Prostate gland (tissue), 2 donors: ENCODE measurements around the gene MEGF10. TPM values are rescaled to one million over a fixed set of nuclear protein-coding genes. Genes with fewer than 3 reads are reported as not detected.

ENCODE experiments used
- DNase-seq: peaks from one replicate; pipeline ENCODE4 v3.0.0-alpha.2; 2019; ENCODE audit warnings: low spot score
- H3K27ac ChIP-seq, 2 donors: fragments of 200-600 bp; sonication (generic); 2 replicates each; pipeline ENCODE4 v1.5.1; 2017 to 2019
- H3K27me3 ChIP-seq: fragments of 200-600 bp; sonication (generic); replicated peaks from 2 replicates; pipeline ENCODE4 v1.5.1; 2019; ENCODE audit not compliant: insufficient read depth
- H3K36me3 ChIP-seq, 2 donors: fragments of 200-600 bp; sonication (generic); 1 replicate in 1 of 2; 2 replicates in 1 of 2; pipeline versions ENCODE4 v1.5.1 to v1.8.1; 2017 to 2019
- H3K4me1 ChIP-seq: fragments of 200-600 bp; sonication (generic); replicated peaks from 2 replicates; pipeline ENCODE4 v1.5.1; 2019
- H3K4me3 ChIP-seq, 2 donors: fragments of 200-600 bp; sonication (generic); 2 replicates each; pipeline ENCODE4 v1.5.1; 2017 to 2019
- H3K9me3 ChIP-seq: fragments of 200-600 bp; sonication (generic); 2 replicates; pipeline ENCODE4 v1.5.1; 2017
- CTCF ChIP-seq, 4 experiments: fragments of 200-600 bp in 2 of 4; fragments of 450-650 bp in 2 of 4; sonication (generic) in 2 of 4; IDR thresholded peaks; 1 replicate in 3 of 4; 2 replicates in 1 of 4; pipeline ENCODE4 v1.5.1; 2016 to 2019; ENCODE audit warnings: antibody characterized with exemption in 4 of 4, mild to moderate bottlenecking in 2 of 4, moderate library complexity in 2 of 4
- POLR2A ChIP-seq: fragments of 450-650 bp; IDR thresholded peaks from one replicate; pipeline ENCODE4 v1.6.1; 2016; ENCODE audit warnings: antibody characterized with exemption, mild to moderate bottlenecking
- POLR2AphosphoS5 ChIP-seq: sonication (generic); formaldehyde crosslinking; IDR thresholded peaks from one replicate; pipeline ENCODE4 v1.6.1; 2017; ENCODE audit warnings: antibody characterized with exemption
- WGBS: methylation state at CpG from one replicate; pipeline ENCODE4 v1.1.5; 2018; 5-methylcytosine and 5-hydroxymethylcytosine counted together
- intact Hi-C: fragments of 100-400 bp; cut with DNase I; formaldehyde crosslinking; loops from one replicate; pipeline ENCODE4 v1.14.2; 2022
- total RNA-seq, 2 donors: library from RNA; depleted of rRNA; stranded (reverse); fragments of >200 nt; gene quantifications; one replicate each; pipeline ENCODE4 v1.1.0, GENCODE V29; 2016

MEGF10 gene
- total RNA-seq, 2 donors from 2014 or later, result 0.77 to 7.9 TPM

GRCh38 chr5:127429928-127430327 lies 139.3 kb downstream of the MEGF10 start:
- no peak overlapping the region for H3K27ac ChIP-seq
- TF ChIP-seq CTCF (IDR thresholded peaks at IDR 0.05) (no peak), POLR2AphosphoS5 (no peak), POLR2A (no peak)
- no peak overlapping the region for H3K4me3 ChIP-seq
- H3K4me1 ChIP-seq, result no peaks in the 10 kb centered on the region
- H3K36me3 ChIP-seq, result no peaks in the 10 kb centered on the region
- DNase-seq, result no peak
- intact Hi-C loops, result no loop called here
- no peaks in the 10 kb centered on the region for H3K27me3 ChIP-seq
- H3K9me3 ChIP-seq, result no peaks in the 10 kb centered on the region

GRCh38 chr5:127430627-127431026 lies 140.0 kb downstream of the MEGF10 start:
- intact Hi-C loops, result no loop called here
- no peak for DNase-seq
- Histone ChIP-seq H3K27me3 (no peaks in the 10 kb centered on the region), H3K36me3 (no peaks in the 10 kb centered on the region), H3K4me1 (no peaks in the 10 kb centered on the region), H3K9me3 (no peaks in the 10 kb centered on the region), H3K4me3 (no peak overlapping the region), H3K27ac (no peak overlapping the region)
- TF ChIP-seq CTCF (IDR thresholded peaks at IDR 0.05) (no peak), POLR2A (no peak), POLR2AphosphoS5 (no peak)

- no peaks in the 10 kb centered on the region for H3K4me1 ChIP-seq
- 53% methylated on average over 7 of the region's 7 CpGs for WGBS
- no peak overlapping the region for H3K4me3 ChIP-seq
- no peak overlapping the region for H3K27ac ChIP-seq
- intact Hi-C loops, result no loop called here
- no peak for TF ChIP-seq CTCF (IDR thresholded peaks at IDR 0.05)
- no peak for TF ChIP-seq POLR2AphosphoS5
- no peak for TF ChIP-seq POLR2A
- DNase-seq, result no peak
- H3K27me3 ChIP-seq, result no peaks in the 10 kb centered on the region
- H3K9me3 ChIP-seq, result no peaks in the 10 kb centered on the region
- no peaks in the 10 kb centered on the region for H3K36me3 ChIP-seq
Observed at GRCh38 chr5:127431977-127432585, 141.5 kb downstream of the MEGF10 start.

- 85% methylated on average over 2 of the region's 2 CpGs for WGBS
- Histone ChIP-seq H3K27me3 (no peaks in the 10 kb centered on the region), H3K4me1 (no peaks in the 10 kb centered on the region), H3K36me3 (no peaks in the 10 kb centered on the region), H3K4me3 (no peak overlapping the region), H3K9me3 (no peaks in the 10 kb centered on the region), H3K27ac (no peak overlapping the region)
- DNase-seq, result no peak
- intact Hi-C loops, result no loop called here
- TF ChIP-seq CTCF (IDR thresholded peaks at IDR 0.05) (no peak), POLR2AphosphoS5 (no peak), POLR2A (no peak)
Observed at GRCh38 chr5:127433526-127433925, 142.9 kb downstream of the MEGF10 start.

- intact Hi-C loops, result no loop called here
- no peak for TF ChIP-seq POLR2A
- TF ChIP-seq POLR2AphosphoS5, result no peak
- TF ChIP-seq CTCF (IDR thresholded peaks at IDR 0.05), result no peak
- no peaks in the 10 kb centered on the region for H3K27me3 ChIP-seq
- no peak overlapping the region for H3K27ac ChIP-seq
- no peaks in the 10 kb centered on the region for H3K4me1 ChIP-seq
- H3K9me3 ChIP-seq, result no peaks in the 10 kb centered on the region
- H3K36me3 ChIP-seq, result no peaks in the 10 kb centered on the region
- H3K4me3 ChIP-seq, result no peak overlapping the region
- DNase-seq, result no peak
- 88% methylated on average over 12 of the region's 12 CpGs for WGBS
Observed at GRCh38 chr5:127434588-127434987, 144.0 kb downstream of the MEGF10 start.
